H1 (cell line): Measurements from ENCODE around the gene EFCAB3. TPM values are rescaled to one million over a fixed set of nuclear protein-coding genes. Genes with fewer than 3 reads are reported as not detected.

Experiments
- E2F6 ChIP-seq: IDR thresholded peaks from 2 replicates; pipeline ENCODE4 v1.6.1; 2012; ENCODE audit warnings: inconsistent platforms
- EZH2 ChIP-seq: fragments of 200-600 bp; sonication (generic); IDR thresholded peaks from 2 replicates; pipeline ENCODE4 v1.7.1; 2012; ENCODE audit warnings: low read depth, mild to moderate bottlenecking, moderate library complexity, low read length, inconsistent platforms; ENCODE audit not compliant: severe bottlenecking
- HDAC6 ChIP-seq: IDR thresholded peaks from one replicate; pipeline ENCODE4 v1.7.1; 2012; ENCODE audit warnings: low read depth, mild to moderate bottlenecking, inconsistent platforms, low read length, moderate library complexity
- KDM1A ChIP-seq: fragments of 200-600, 300-600 bp; sonication (generic); IDR thresholded peaks from 2 replicates; pipeline ENCODE4 v1.7.1; 2016; ENCODE audit warnings: mild to moderate bottlenecking, low read length, borderline replicate concordance
- KDM4A ChIP-seq: IDR thresholded peaks from one replicate; pipeline ENCODE4 v1.7.1; 2012; ENCODE audit warnings: low read depth, mild to moderate bottlenecking, moderate library complexity, low read length, inconsistent platforms; ENCODE audit not compliant: severe bottlenecking
- SIN3A ChIP-seq, 2 experiments: IDR thresholded peaks in 1 of 2; conservative IDR thresholded peaks in 1 of 2; 2 replicates each; pipeline ENCODE4 v1.6.1; 2011 to 2012; ENCODE audit warnings: low read length in 2 of 2, improper control_type of control experiment in 1 of 2, low read depth in 1 of 2, mild to moderate bottlenecking in 1 of 2
- SUZ12 ChIP-seq: fragments of 200-600 bp; sonication (generic); IDR thresholded peaks from 2 replicates; pipeline ENCODE4 v1.6.1; 2012; ENCODE audit warnings: mild to moderate bottlenecking, inconsistent platforms, low read length, moderate library complexity, mixed read lengths
- ZNF274 ChIP-seq: IDR thresholded peaks from 2 replicates; pipeline ENCODE4 v1.7.0; 2012; ENCODE audit warnings: low read length, borderline replicate concordance; ENCODE audit errors: extremely low read depth
- polyA plus RNA-seq, 7 experiments: library from polyadenylated mRNA; depleted of rRNA in 3 of 7; stranded (reverse) in 5 of 7; unstranded in 2 of 7; fragments of >200 nt in 5 of 7; fragments of 200-250 nt in 2 of 7; gene quantifications; 1 replicate in 5 of 7; 2 replicates in 1 of 7; 4 replicates in 1 of 7; pipeline versions ENCODE4 v1.2.1 to v1.2.3, GENCODE V29; 2011 to 2013; ENCODE audit warnings: missing spikeins in 2 of 7, mixed read lengths in 2 of 7
- total RNA-seq: library from RNA; stranded (reverse); fragmentation: NEBNext Ultra II Directional; extraction: Animal tissue kit (Norgen Biotek cat#: 25700); gene quantifications from 2 replicates; pipeline ENCODE4 v1.2.1, GENCODE V29; 2021

The EFCAB3 gene
- total and polyA plus RNA-seq, 2 of the 8 experiments (the other 6 are each of a cell fraction or from before 2014, with no cell fraction given), result not detected

DNA sequence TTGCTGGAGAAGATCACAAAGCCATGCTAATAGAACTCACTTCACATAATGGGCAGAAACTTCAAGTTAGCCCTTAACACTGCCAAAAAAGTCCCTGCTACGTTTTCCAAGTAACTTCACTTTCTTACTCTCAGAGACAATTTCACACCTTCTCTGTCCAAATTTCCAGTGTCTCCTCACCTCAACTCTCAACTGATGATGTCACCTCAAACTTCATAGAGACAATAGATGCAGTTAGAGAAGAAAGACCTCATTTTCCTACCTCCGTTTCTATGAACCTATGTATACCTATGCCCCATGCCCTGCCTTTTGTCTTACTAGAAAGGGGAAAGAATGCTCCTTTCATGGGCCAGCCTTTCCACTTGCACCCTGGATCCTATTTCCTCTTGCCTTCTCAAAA is 14.2 kb upstream of the EFCAB3 start (continued):
- TF ChIP-seq E2F6 (no peak), KDM4A (no peak), HDAC6 (no peak), EZH2 (no peak), KDM1A (no peak), SUZ12 (no peak), ZNF274 (no peak), SIN3A (conservative IDR thresholded peaks at IDR 0.05 in 1 of 2, IDR thresholded peaks at IDR 0.05 in 1 of 2; ENCODE audit: low read depth in 1 of 2, low read length in 2 of 2) (no peak)
